OCI-LY7 (cell line): ENCODE results near the gene KRTAP10-12.

Experiments used
- EZH2phosphoT487 ChIP-seq: fragments of 200-600 bp; sonication (generic); IDR thresholded peaks from 2 replicates; pipeline ENCODE4 v1.6.1; 2018; ENCODE audit warnings: low read depth, borderline replicate concordance, mild to moderate bottlenecking, mixed run types, antibody characterized with exemption, low read length, moderate library complexity, mixed read lengths
- TF ChIP-seq, protein P1 (sequence below): fragments of 200-600 bp; sonication (generic); conservative IDR thresholded peaks from 2 replicates; pipeline ENCODE4 v1.5.1; 2014; ENCODE audit warnings: mild to moderate bottlenecking, antibody characterized with exemption, low read length, moderate library complexity, mixed read lengths

DNA sequence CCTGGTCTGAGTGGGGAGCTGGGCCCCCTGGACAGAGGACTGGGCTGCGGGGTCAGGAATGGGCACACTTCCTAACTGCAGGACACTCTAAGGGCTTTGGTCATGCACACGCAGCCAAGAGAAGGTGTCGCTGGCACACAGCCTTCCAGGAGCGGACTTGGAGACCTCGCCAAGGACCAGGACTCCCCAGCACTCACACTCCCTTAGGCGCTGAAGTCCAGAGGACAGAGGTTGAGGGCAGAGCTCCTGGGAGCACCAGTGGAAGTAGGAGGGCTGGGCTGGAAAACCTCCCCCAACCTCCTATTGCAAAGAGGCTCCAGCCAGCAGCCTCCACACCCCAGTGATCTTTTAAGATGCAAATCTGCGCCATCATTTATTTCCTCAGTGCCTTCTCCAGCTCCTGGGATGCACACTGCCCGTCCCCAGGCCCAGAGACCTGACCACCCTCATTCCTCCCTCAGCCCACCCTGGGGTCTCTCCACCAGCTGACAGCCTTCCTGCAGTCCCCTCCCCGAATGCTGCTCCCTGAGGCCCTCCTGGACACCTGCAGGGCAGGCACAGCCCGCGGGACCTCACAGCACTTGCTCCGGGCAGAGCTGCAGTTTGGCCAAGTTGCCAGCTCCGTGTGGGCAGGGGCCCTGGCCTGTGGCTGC, 11.4 kb downstream of the KRTAP10-12 start:
- TF ChIP-seq, protein P1, sequence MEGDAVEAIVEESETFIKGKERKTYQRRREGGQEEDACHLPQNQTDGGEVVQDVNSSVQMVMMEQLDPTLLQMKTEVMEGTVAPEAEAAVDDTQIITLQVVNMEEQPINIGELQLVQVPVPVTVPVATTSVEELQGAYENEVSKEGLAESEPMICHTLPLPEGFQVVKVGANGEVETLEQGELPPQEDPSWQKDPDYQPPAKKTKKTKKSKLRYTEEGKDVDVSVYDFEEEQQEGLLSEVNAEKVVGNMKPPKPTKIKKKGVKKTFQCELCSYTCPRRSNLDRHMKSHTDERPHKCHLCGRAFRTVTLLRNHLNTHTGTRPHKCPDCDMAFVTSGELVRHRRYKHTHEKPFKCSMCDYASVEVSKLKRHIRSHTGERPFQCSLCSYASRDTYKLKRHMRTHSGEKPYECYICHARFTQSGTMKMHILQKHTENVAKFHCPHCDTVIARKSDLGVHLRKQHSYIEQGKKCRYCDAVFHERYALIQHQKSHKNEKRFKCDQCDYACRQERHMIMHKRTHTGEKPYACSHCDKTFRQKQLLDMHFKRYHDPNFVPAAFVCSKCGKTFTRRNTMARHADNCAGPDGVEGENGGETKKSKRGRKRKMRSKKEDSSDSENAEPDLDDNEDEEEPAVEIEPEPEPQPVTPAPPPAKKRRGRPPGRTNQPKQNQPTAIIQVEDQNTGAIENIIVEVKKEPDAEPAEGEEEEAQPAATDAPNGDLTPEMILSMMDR, result no peak
- TF ChIP-seq EZH2phosphoT487, result no peak
